ENCODE data around the gene CHI3L2. TPM values are rescaled to one million over a fixed set of nuclear protein-coding genes. Genes with fewer than 3 reads are reported as not detected.

CHI3L2 gene
- total and polyA plus RNA-seq, 2 experiments from 2014 or later: 0.68 TPM; not detected in 1

- Histone ChIP-seq H3K9me2 (ENCODE audit: insufficient read depth) (peaks cover 37% of the 10 kb centered on the region), H2AFZ (peak overlapping the region; percentile 78), H3K27me3 (ENCODE audit: insufficient read depth) (no peaks in the 10 kb centered on the region), H3K4me2 (no peak overlapping the region), H3K4me3 (no peak overlapping the region), H3K4me1 (ENCODE audit: insufficient read depth) (peaks cover 14% of the 10 kb centered on the region), H4K20me1 (replicated peaks; ENCODE audit: insufficient read depth) (no peaks in the 10 kb centered on the region), H3K27ac (ENCODE audit: low read depth) (no peak overlapping the region), H3K79me2 (replicated peaks; ENCODE audit: insufficient read depth) (no peaks in the 10 kb centered on the region), H3K36me3 (ENCODE audit: insufficient read depth) (no peaks in the 10 kb centered on the region), H3F3A (replicated peaks; ENCODE audit: low read depth) (no peaks in the 10 kb centered on the region)
- H3K4me1 Mint-ChIP-seq: peaks cover 29% of the 10 kb centered on the region
- H3K4me3 Mint-ChIP-seq: no peak overlapping the region
- peaks cover 3% of the 10 kb centered on the region for H3K27me3 Mint-ChIP-seq (ENCODE audit: insufficient read depth, low read depth, poor library complexity)
- no peak for DNase-seq (ENCODE audit: low spot score)
- H3K9me3 Mint-ChIP-seq: no peaks in the 10 kb centered on the region
- TF ChIP-seq POLR2AphosphoS5 (IDR thresholded peaks at IDR 0.05; ENCODE audit: low read depth) (no peak), ETS1 (IDR thresholded peaks at IDR 0.05) (no peak), ZNF331 (CRISPR knock-in tag; IDR thresholded peaks at IDR 0.05; ENCODE audit: low read depth) (no peak), ZNF462 (CRISPR knock-in tag; IDR thresholded peaks at IDR 0.05) (no peak), ZNF114 (CRISPR knock-in tag; IDR thresholded peaks at IDR 0.05) (no peak), STAT1 (IDR thresholded peaks at IDR 0.05; ENCODE audit: unreplicated experiment) (no peak), NANOG (IDR thresholded peaks at IDR 0.05; ENCODE audit: borderline replicate concordance) (no peak), CTCF (conservative IDR thresholded peaks at IDR 0.05; ENCODE audit: low read depth in 2 of 2) (no peak)
- no peak for ATAC-seq
- H3K27ac Mint-ChIP-seq: peak overlapping the region; percentile 57
- H3K36me3 Mint-ChIP-seq (ENCODE audit: low read depth): no peaks in the 10 kb centered on the region
These were observed 13.3 kb upstream of the CHI3L2 start for GRCh38 chr1:111214074-111214801.

Data from GM23338 (cell line).